H1 (cell line): ENCODE data around the gene NFAT5. TPM values are rescaled to one million over a fixed set of nuclear protein-coding genes. Genes with fewer than 3 reads are reported as not detected.

Experiments used
- CTCF ChIA-PET: fragments of 300-600 bp; sonication (Branson Sonifier 250); formaldehyde crosslinking; loops from one replicate; lab custom pipeline; 2021; ENCODE audit not compliant: partially characterized antibody; lab: Charles Lee
- POLR2A ChIA-PET: fragments of 300-600 bp; sonication (Branson Sonifier 250); formaldehyde crosslinking; loops from one replicate; lab custom pipeline; 2021; ENCODE audit warnings: inconsistent platforms; ENCODE audit not compliant: partially characterized antibody; lab: Charles Lee
- DNase-seq, 2 experiments: peaks; one replicate each; pipeline versions ENCODE4 v3.0.0 to v3.0.0-alpha.2; 2010 to 2022; ENCODE audit warnings: low spot score in 2 of 2, low read depth in 1 of 2, mixed read lengths in 1 of 2
- FAIRE-seq: peaks from 2 replicates; lab custom pipeline; 2011; peaks lifted over from hg19 to GRCh38; lab: Jason Lieb, UNC
- H2AFZ ChIP-seq: 2 replicates; pipeline ENCODE4 v1.8.1; 2012; ENCODE audit warnings: low read length, inconsistent platforms
- H2AK5ac ChIP-seq: 2 replicates; pipeline ENCODE4 v1.6.1; 2013; ENCODE audit warnings: low read depth, low read length
- H2BK120ac ChIP-seq: replicated peaks from 2 replicates; pipeline ENCODE3; 2013; ENCODE audit warnings: low read depth, low read length, inconsistent platforms
- H2BK12ac ChIP-seq: 2 replicates; pipeline ENCODE4 v1.6.1; 2013; ENCODE audit warnings: low read depth, low read length
- H2BK15ac ChIP-seq: 2 replicates; pipeline ENCODE4 v1.6.1; 2013; ENCODE audit warnings: low read length
- H2BK20ac ChIP-seq: 2 replicates; pipeline ENCODE4 v1.6.1; 2013; ENCODE audit warnings: low read length
- H2BK5ac ChIP-seq: 2 replicates; pipeline ENCODE4 v1.6.1; 2013; ENCODE audit warnings: low read depth, low read length
- H3K14ac ChIP-seq: 2 replicates; pipeline ENCODE4 v1.6.1; 2013; ENCODE audit warnings: inconsistent platforms; ENCODE audit not compliant: insufficient read length
- H3K18ac ChIP-seq: 2 replicates; pipeline ENCODE4 v1.6.1; 2013; ENCODE audit warnings: low read length; ENCODE audit errors: extremely low read depth
- H3K23ac ChIP-seq: 2 replicates; pipeline ENCODE4 v1.6.1; 2013; ENCODE audit warnings: inconsistent platforms; ENCODE audit not compliant: insufficient read length
- H3K23me2 ChIP-seq: 2 replicates; pipeline ENCODE4 v1.6.1; 2013; ENCODE audit warnings: low read depth, low read length
- H3K27ac ChIP-seq: 2 replicates; pipeline ENCODE4 v1.6.1; 2011; ENCODE audit warnings: low read depth, low read length, inconsistent platforms
- H3K27me3 ChIP-seq, 4 experiments: replicated peaks in 1 of 4; 1 replicate in 1 of 4; 2 replicates in 3 of 4; pipeline versions ENCODE4 v1.6.1 to v1.8.1; 2011 to 2013; ENCODE audit warnings: low read length in 3 of 4, mild to moderate bottlenecking in 3 of 4, inconsistent platforms in 2 of 4, mixed read lengths in 2 of 4, moderate library complexity in 1 of 4; ENCODE audit not compliant: control insufficient read depth in 3 of 4, insufficient read depth in 3 of 4; ENCODE audit errors: extremely low read depth in 1 of 4
- H3K36me3 ChIP-seq, 4 experiments: 2 replicates each; pipeline versions ENCODE4 v1.6.1 to v1.8.1; 2011 to 2013; ENCODE audit warnings: mild to moderate bottlenecking in 4 of 4, low read length in 3 of 4, moderate library complexity in 2 of 4, control low read depth in 1 of 4, inconsistent platforms in 1 of 4; ENCODE audit not compliant: insufficient read depth in 4 of 4, control insufficient read depth in 2 of 4
- H3K4ac ChIP-seq: replicated peaks from 2 replicates; pipeline ENCODE3; 2013; ENCODE audit warnings: low read length, low read depth, mixed read lengths, inconsistent platforms; ENCODE audit not compliant: insufficient read length
- H3K4me1 ChIP-seq, 4 experiments: replicated peaks in 1 of 4; 1 replicate in 1 of 4; 2 replicates in 3 of 4; pipeline versions ENCODE4 v1.6.1 to v1.8.1; 2011 to 2013; ENCODE audit warnings: low read length in 3 of 4, inconsistent platforms in 2 of 4, mixed read lengths in 1 of 4; ENCODE audit not compliant: insufficient read depth in 4 of 4, control insufficient read depth in 3 of 4
- H3K4me2 ChIP-seq, 2 experiments: 2 replicates each; pipeline versions ENCODE4 v1.6.1 to v1.8.1; 2011 to 2013; ENCODE audit warnings: low read depth in 2 of 2, low read length in 2 of 2, control low read depth in 1 of 2, inconsistent platforms in 1 of 2, mild to moderate bottlenecking in 1 of 2; ENCODE audit not compliant: insufficient read depth in 1 of 2
- H3K4me3 ChIP-seq, 4 experiments: fragments of 200-600, 300-600 bp in 1 of 4; sonication (generic), shearing (Covaris generic), sonication (Bioruptor Twin) in 1 of 4; 2 replicates each; pipeline versions ENCODE4 v1.5.1 to v1.8.1; 2011 to 2016; ENCODE audit warnings: low read length in 4 of 4, low read depth in 3 of 4, control low read depth in 2 of 4, inconsistent platforms in 2 of 4, mild to moderate bottlenecking in 2 of 4, mixed read lengths in 1 of 4, moderate library complexity in 1 of 4; ENCODE audit not compliant: insufficient read depth in 2 of 4; ENCODE audit errors: extremely low read depth in 1 of 4
- H3K56ac ChIP-seq: replicated peaks from 2 replicates; pipeline ENCODE3; 2013; ENCODE audit warnings: low read depth, mild to moderate bottlenecking, mixed read lengths, low read length, inconsistent platforms; ENCODE audit not compliant: insufficient read length
- H3K79me1 ChIP-seq: 2 replicates; pipeline ENCODE4 v1.6.1; 2013; ENCODE audit warnings: low read depth, low read length, control low read depth
- H3K79me2 ChIP-seq, 2 experiments: 2 replicates each; pipeline versions ENCODE4 v1.6.1 to v1.8.1; 2012 to 2013; ENCODE audit warnings: low read length in 2 of 2, mild to moderate bottlenecking in 2 of 2, inconsistent platforms in 1 of 2; ENCODE audit not compliant: insufficient read depth in 2 of 2, control insufficient read depth in 1 of 2
- H3K9ac ChIP-seq, 4 experiments: replicated peaks in 1 of 4; 1 replicate in 1 of 4; 2 replicates in 3 of 4; pipeline versions ENCODE4 v1.6.1 to v1.8.1; 2011 to 2013; ENCODE audit warnings: low read depth in 3 of 4, low read length in 3 of 4, control low read depth in 2 of 4, mild to moderate bottlenecking in 2 of 4, moderate library complexity in 2 of 4, inconsistent platforms in 1 of 4; ENCODE audit errors: extremely low read depth in 1 of 4
- H3K9me3 ChIP-seq, 2 experiments: 2 replicates each; pipeline versions ENCODE4 v1.6.1 to v1.8.1; 2012 to 2013; ENCODE audit warnings: mild to moderate bottlenecking in 2 of 2, moderate library complexity in 2 of 2, control low read depth in 1 of 2, inconsistent platforms in 1 of 2, low read depth in 1 of 2, low read length in 1 of 2, mixed read lengths in 1 of 2; ENCODE audit not compliant: insufficient read depth in 2 of 2
- H4K20me1 ChIP-seq, 2 experiments: replicated peaks in 1 of 2; 2 replicates each; pipeline versions ENCODE3 to v1.8.1; 2011 to 2013; ENCODE audit warnings: inconsistent platforms in 2 of 2, low read length in 2 of 2, mild to moderate bottlenecking in 1 of 2; ENCODE audit not compliant: insufficient read depth in 2 of 2, control insufficient read depth in 1 of 2
- H4K5ac ChIP-seq: 2 replicates; pipeline ENCODE4 v1.6.1; 2013; ENCODE audit warnings: low read length, low read depth, mixed read lengths, inconsistent platforms; ENCODE audit not compliant: insufficient read length
- H4K8ac ChIP-seq: 2 replicates; pipeline ENCODE4 v1.8.0; 2013; ENCODE audit warnings: mild to moderate bottlenecking, moderate library complexity, low read length, inconsistent platforms; ENCODE audit not compliant: insufficient read depth; ENCODE audit errors: extremely low read depth
- H4K91ac ChIP-seq: replicated peaks from 2 replicates; pipeline ENCODE3; 2013; ENCODE audit warnings: low read length, mixed read lengths, inconsistent platforms; ENCODE audit not compliant: insufficient read length
- ATF3 ChIP-seq: IDR thresholded peaks from 2 replicates; pipeline ENCODE4 v1.6.1; 2011; ENCODE audit warnings: low read depth, mild to moderate bottlenecking, low read length; ENCODE audit not compliant: insufficient read depth
- GABPA ChIP-seq: IDR thresholded peaks from 2 replicates; pipeline ENCODE4 v1.6.1; 2011; ENCODE audit warnings: mild to moderate bottlenecking, low read length, moderate library complexity, borderline replicate concordance; ENCODE audit not compliant: insufficient read depth
- JUND ChIP-seq: IDR thresholded peaks from 2 replicates; pipeline ENCODE4 v1.6.1; 2011; ENCODE audit warnings: mild to moderate bottlenecking, improper control_type of control experiment, low read length
- KDM1A ChIP-seq: fragments of 200-600, 300-600 bp; sonication (generic); IDR thresholded peaks from 2 replicates; pipeline ENCODE4 v1.7.1; 2016; ENCODE audit warnings: mild to moderate bottlenecking, low read length, borderline replicate concordance
- SRF ChIP-seq: IDR thresholded peaks from 2 replicates; pipeline ENCODE4 v1.6.1; 2011; ENCODE audit warnings: mild to moderate bottlenecking, low read depth, low read length, moderate library complexity
- TAF7 ChIP-seq: optimal IDR thresholded peaks from 2 replicates; pipeline ENCODE3; 2011; ENCODE audit warnings: low read depth, mild to moderate bottlenecking, inconsistent platforms, low read length, moderate library complexity, borderline replicate concordance
- WGBS, 2 experiments: shearing (Covaris generic) in 1 of 2; methylation state at CpG; one replicate each; pipeline versions ENCODE4 v1.1.6 to v1.1.7; 2013 to 2015; ENCODE audit warnings: low lambda C conversion rate in 2 of 2, mixed read lengths in 2 of 2, inconsistent platforms in 1 of 2, low coverage in 1 of 2, missing lambda C conversion rate in 1 of 2; ENCODE audit not compliant: insufficient replicate concordance in 2 of 2, insufficient coverage in 1 of 2, insufficient read length in 1 of 2; ENCODE audit errors: extremely low coverage in 1 of 2, missing lambda C conversion rate in 1 of 2; 5-methylcytosine and 5-hydroxymethylcytosine counted together
- polyA plus RNA-seq, 7 experiments: library from polyadenylated mRNA; depleted of rRNA in 3 of 7; stranded (reverse) in 5 of 7; unstranded in 2 of 7; fragments of >200 nt in 5 of 7; fragments of 200-250 nt in 2 of 7; gene quantifications; 1 replicate in 5 of 7; 2 replicates in 1 of 7; 4 replicates in 1 of 7; pipeline versions ENCODE4 v1.2.1 to v1.2.3, GENCODE V29; 2011 to 2013; ENCODE audit warnings: missing spikeins in 2 of 7, mixed read lengths in 2 of 7
- total RNA-seq: library from RNA; stranded (reverse); fragmentation: NEBNext Ultra II Directional; extraction: Animal tissue kit (Norgen Biotek cat#: 25700); gene quantifications from 2 replicates; pipeline ENCODE4 v1.2.1, GENCODE V29; 2021
- TF ChIP-seq, protein P1 (sequence below): IDR thresholded peaks from 2 replicates; pipeline ENCODE4 v1.6.1; 2012; ENCODE audit warnings: inconsistent platforms

The NFAT5 gene
- total and polyA plus RNA-seq, 2 of the 8 experiments (the other 6 are each of a cell fraction or from before 2014, with no cell fraction given): 8.9 to 29.0 TPM

GRCh38 chr16:69651217-69651616, 85.5 kb downstream of the NFAT5 start:
- FAIRE-seq: no peak
- Histone ChIP-seq H3K56ac (no peak overlapping the region), H3K23ac (no peak overlapping the region), H3K4me3 (no peak overlapping the region), H2BK20ac (no peak overlapping the region), H3K9me3 (no peaks in the 10 kb centered on the region), H3K27ac (no peak overlapping the region), H3K4me1 (no peaks in the 10 kb centered on the region; a peak in 1 of 7 replicates), H3K9ac (no peak overlapping the region), H3K79me1 (no peaks in the 10 kb centered on the region), H4K91ac (no peak overlapping the region), H3K4me2 (no peak overlapping the region), H3K14ac (no peak overlapping the region), H2BK120ac (no peak overlapping the region), H2AFZ (no peak overlapping the region), H3K27me3 (no peaks in the 10 kb centered on the region), H2AK5ac (no peak overlapping the region), H3K23me2 (no peaks in the 10 kb centered on the region), H2BK12ac (no peak overlapping the region), H4K20me1 (peaks cover 0 to 4% of the 10 kb centered on the region in 2 experiments), H2BK15ac (no peak overlapping the region), H3K4ac (no peak overlapping the region), H4K5ac (no peak overlapping the region), H3K36me3 (peaks cover 3 to 30% (median 10%) of the 10 kb centered on the region in 4 experiments), H2BK5ac (no peak overlapping the region), H4K8ac (no peak overlapping the region), H3K79me2 (no peaks in the 10 kb centered on the region), H3K18ac (no peak overlapping the region)
- TF ChIP-seq SRF (no peak), JUND (no peak), KDM1A (no peak), ATF3 (no peak), TAF7 (no peak), GABPA (no peak)
- TF ChIP-seq, protein P1, sequence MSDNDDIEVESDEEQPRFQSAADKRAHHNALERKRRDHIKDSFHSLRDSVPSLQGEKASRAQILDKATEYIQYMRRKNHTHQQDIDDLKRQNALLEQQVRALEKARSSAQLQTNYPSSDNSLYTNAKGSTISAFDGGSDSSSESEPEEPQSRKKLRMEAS: no peak
- ChIA-PET CTCF (no interaction called here), POLR2A (no interaction called here)
- no peak for DNase-seq
- 91% methylated on average over 2 of the region's 2 CpGs; no CpG with 5 or more reads in 1 of the 2 experiments for WGBS, 2 experiments
